Uterus (tissue), 2 donors: Measurements from ENCODE around the gene CELSR1.

ENCODE experiments used
- POLR2A ChIP-seq, 2 donors: fragments of 450-650 bp; IDR thresholded peaks; one replicate each; pipeline ENCODE4 v1.6.1; 2016; ENCODE audit warnings: antibody characterized with exemption in 2 of 2, mild to moderate bottlenecking in 1 of 2, moderate library complexity in 1 of 2
- TF ChIP-seq, protein P1 (sequence below), 4 experiments: fragments of 200-600 bp in 2 of 4; fragments of 450-650 bp in 2 of 4; sonication (generic) in 2 of 4; IDR thresholded peaks; one replicate each; pipeline ENCODE4 v1.5.1; 2016 to 2019; ENCODE audit warnings: antibody characterized with exemption in 4 of 4, mild to moderate bottlenecking in 2 of 4, moderate library complexity in 1 of 4

GRCh38 chr22:46515208-46516111 lies 22.0 kb downstream of the CELSR1 start:
- TF ChIP-seq, protein P1, sequence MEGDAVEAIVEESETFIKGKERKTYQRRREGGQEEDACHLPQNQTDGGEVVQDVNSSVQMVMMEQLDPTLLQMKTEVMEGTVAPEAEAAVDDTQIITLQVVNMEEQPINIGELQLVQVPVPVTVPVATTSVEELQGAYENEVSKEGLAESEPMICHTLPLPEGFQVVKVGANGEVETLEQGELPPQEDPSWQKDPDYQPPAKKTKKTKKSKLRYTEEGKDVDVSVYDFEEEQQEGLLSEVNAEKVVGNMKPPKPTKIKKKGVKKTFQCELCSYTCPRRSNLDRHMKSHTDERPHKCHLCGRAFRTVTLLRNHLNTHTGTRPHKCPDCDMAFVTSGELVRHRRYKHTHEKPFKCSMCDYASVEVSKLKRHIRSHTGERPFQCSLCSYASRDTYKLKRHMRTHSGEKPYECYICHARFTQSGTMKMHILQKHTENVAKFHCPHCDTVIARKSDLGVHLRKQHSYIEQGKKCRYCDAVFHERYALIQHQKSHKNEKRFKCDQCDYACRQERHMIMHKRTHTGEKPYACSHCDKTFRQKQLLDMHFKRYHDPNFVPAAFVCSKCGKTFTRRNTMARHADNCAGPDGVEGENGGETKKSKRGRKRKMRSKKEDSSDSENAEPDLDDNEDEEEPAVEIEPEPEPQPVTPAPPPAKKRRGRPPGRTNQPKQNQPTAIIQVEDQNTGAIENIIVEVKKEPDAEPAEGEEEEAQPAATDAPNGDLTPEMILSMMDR (IDR thresholded peaks at IDR 0.05), result no peak
- TF ChIP-seq POLR2A (IDR thresholded peaks at IDR 0.05), result no peak
